Mucosa of gallbladder (tissue), 1 donor: ENCODE results near the gene TSPAN2. TPM values are rescaled to one million over a fixed set of nuclear protein-coding genes. Genes with fewer than 3 reads are reported as not detected.
A peak's percentile ranks its signal among the peaks of the same experiment; 100 is the strongest.

Experiments
- DNase-seq: peaks from one replicate; pipeline ENCODE4 v3.0.0-alpha.2; 2020; ENCODE audit warnings: low spot score
- total RNA-seq: library from RNA; stranded (reverse); gene quantifications from one replicate; pipeline ENCODE4 v1.2.1, GENCODE V29; 2021
- donor health status: DM: no; HTN: no; CAD: no.

The TSPAN2 gene
- total RNA-seq, 1 donor from 2014 or later: 12.1 TPM

DNA sequence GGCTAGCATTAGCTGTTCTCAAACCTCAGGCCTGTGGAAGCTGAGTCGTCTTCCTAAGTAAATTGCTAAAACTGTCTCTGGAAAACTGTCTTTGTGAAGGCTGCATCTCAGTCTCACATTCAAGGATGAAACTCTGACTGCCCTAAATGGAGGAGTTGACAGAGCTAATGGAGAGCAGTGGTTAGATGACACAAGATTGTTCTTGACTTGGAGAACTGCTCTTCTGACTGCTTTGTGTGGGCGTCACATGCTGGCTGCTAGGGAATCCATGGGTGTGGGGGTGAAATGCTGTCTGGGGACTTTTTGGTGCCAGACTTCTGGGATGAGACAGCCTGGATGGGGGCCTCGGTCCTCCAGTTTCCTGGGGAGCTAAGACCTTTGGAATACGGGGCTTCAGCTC lies 24.5 kb upstream of the TSPAN2 start:
- DNase-seq: no peak

DNA sequence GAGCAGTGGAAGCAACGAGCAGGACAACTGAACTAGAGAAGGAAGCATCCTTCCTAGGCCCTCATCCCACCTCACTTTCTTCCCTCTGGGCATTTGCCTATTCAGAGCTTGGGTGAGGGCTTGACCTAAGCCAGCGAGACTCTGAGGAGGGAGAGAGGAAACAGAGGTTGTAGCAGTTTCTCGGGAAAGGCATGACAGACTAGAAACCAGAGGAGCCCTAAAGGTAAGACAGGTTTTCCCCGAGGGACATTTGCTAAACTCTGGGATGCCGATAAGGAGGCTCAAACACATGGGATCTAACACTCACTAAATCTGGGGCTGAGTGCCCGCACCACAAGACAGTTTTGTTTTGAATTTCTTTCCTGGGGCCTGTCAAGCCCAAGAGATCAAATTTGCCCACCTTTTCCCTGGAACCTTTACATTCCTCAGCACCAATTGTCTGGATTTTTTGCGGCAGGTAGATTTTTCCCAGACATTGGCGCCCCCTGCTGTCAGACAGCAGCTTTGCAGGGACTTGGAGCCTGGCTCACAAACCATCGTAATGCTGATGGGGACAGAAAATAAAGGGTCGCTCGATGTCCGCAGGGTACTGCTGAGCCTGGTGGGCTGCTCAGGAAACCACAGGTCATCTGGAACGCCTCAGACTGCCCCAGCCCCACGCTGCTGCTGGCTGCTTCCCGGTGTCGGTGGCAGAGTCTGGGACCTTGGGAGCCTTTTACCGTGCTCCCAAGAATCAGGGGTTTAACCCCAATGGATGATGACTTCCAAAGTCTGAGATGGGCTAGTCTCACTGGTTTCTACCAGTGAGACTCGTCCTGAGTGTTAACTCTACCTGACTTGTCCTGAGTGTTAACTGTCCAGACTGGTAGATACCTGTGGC lies 23.4 kb upstream of the TSPAN2 start:
- DNase-seq: no peak

- DNase-seq: no peak
Measured at GRCh38 chr1:115107516-115108260, 18.4 kb upstream of the TSPAN2 start.

DNA sequence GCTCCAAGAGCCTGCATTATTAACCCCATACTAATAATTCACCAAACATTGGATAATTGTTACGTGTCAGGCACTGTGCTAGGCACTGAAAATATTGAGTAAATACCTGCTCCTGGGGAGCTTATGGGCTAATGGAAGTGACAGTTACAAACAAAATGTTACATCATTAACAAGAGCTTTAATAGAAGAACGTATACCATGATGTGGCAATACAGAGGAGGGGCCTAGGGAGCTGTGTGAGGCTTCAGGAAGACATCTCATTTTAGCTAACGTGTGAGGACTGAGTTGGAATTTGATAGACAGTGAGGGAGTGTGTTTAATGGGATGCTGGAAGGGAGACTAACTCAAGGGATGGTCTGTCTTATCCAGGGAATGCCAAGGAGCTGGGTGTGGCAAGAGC lies 16.5 kb upstream of the TSPAN2 start:
- no peak for DNase-seq

DNA sequence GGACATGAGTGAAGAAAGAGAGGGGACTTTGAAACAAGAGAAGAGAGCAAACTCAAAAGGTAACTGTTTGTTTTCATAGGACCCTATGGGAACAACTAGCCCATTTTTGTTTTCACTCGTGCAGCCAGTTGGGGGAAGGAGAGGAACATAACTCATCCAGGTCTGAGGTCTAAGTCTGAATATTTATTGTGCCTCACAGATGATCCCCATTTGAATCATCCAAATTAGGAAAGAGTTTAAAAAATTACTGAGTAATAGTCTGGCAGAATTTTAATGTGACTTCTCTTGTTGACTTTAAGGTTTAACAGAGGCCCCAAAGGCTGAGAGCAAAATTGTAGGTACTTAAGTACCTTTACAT lies 10.4 kb upstream of the TSPAN2 start:
- no peak for DNase-seq

- peak; percentile 19 for DNase-seq
Measured at GRCh38 chr1:115098979-115099692, 9.8 kb upstream of the TSPAN2 start.

DNA sequence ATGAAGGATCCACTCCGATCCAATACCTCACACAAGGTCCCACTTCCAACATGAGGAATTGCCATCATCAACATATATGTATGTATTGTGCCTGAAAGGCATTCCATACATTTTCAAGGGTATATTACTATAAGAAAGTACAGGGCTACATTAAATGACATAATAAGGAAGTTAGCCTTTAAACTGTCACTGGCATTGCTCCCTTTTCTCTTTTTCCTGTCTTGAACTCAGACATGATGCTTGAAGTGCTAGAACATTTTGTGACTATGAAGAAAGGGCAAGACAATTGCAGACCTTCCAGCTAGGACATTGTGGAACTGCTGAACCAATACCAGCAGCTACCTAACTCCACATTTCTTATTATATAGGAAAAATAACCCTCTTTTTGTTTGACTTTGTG lies 2.9 kb upstream of the TSPAN2 start:
- no peak for DNase-seq

DNA sequence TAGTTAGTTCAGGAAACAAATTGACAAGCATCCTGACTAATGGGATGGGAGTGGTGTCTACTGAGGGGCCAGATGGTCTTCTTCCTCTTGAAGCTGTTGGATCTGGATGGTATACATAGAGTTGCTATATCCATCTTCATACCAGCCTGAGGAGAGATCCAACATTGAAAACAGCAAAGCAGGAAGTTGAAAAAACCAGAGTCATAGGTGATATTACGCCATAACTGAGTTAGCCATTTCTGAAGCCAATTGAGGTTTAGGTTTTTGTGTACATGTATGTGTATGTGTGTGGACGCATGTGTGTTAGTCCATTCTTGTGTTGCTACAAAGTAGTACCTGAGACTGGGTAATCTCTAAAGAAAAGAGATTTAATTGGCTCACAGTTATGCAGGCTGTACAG lies 2.3 kb upstream of the TSPAN2 start:
- no peak for DNase-seq

- no peak for DNase-seq
Measured at GRCh38 chr1:115090956-115091355, 1.7 kb upstream of the TSPAN2 start.

DNA sequence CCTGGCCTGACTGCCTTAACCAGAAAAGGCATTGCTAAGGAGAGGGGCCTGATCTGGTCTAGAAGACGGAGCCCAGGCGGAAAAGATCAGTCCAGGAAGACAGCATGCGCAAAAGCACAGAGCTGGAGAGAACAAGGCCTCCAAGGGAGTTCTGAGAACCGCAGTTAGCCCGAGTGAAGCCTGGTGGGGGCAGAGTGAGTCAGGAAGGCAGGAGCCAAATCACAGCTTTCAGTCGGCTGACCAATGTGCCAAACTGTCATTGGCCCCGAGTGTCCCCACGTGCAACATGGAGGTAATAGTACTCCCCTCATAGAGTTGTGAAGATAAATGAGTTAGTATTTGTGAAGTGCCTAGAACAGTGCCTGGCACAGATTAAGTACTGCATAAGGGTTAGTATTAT lies 1.2 kb upstream of the TSPAN2 start:
- no peak for DNase-seq

DNA sequence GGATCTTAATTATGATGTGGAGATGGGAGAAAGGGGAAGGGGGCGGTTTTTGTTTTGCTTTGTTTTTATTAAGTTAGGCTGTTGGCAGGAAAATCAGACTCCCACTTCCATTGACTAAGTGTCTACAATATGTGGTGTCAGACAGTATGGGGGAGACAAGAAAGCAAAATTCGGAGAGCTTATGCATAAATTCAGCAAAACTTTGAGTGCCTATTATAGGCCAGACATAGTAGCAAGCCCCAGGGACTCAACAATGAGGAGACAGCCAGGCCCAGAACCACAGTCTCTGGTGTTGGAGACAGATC lies 835 bp upstream of the TSPAN2 start:
- no peak for DNase-seq

- no peak for DNase-seq
Measured at GRCh38 chr1:115088871-115089419, 358 bp downstream of the TSPAN2 start.

DNA sequence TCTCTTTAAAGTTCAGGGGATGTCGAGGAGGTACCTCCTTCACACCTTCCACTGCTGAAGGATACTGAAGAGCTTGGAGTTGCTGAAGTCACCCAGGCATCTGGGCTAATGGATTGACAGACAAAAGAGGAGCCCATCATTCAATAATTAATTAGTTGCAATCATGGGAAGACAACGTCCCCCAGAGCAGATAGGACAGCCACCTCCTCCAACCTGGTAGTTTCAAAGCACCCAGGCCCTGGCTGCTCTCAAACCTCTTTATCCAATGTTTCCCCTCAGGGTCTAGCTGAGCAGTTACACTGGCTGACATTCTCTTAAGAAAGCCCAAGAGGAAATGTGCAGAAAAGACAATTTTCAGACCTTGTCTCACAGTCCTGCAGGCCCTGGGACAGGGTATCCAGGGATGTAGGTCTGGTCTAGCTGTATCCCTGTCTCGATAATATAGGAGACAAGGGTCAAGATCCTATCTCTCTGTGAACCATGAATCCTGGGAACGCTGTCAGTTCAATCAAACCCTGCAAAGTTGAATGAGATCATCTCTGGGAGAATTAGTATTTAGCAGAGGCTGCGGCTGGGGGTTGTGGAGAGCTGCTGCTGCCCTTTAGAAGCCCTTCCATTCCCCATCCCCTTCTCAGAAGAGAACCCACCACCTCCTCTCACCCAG lies 1.1 kb downstream of the TSPAN2 start:
- no peak for DNase-seq

DNA sequence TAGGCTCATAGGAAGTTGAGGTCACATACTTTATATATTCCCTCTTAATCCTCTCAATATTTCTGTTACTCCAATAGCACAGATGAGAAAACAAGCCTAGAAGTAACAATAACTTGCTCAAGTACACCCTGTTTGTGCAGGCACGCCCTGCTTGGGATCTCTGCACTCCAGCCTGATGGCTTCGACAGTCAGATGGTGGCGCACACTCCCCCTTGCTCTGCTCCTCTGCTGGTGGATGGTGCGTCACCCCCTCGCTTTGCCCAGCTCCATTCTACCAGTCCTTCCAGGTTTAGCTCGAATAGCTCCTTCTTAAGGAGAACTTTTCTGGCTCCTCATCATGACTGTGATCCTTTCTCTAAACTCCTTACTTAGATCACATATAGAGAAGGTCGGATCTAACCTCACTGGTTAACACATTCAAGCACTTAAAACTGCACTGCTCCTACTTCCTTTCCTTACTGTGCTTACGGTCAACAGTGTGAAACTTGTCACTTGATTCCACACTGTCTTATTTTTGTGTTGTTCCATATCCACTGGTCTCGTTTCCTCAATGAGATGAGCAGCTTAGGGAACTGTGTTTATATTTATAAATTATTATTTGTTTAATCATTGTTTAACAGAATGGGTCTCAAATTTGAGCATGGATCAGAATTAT lies 3.0 kb downstream of the TSPAN2 start:
- no peak for DNase-seq

- DNase-seq: no peak
Measured at GRCh38 chr1:115084902-115085511, 4.3 kb downstream of the TSPAN2 start.

- no peak for DNase-seq
Measured at GRCh38 chr1:115082949-115083348, 6.4 kb downstream of the TSPAN2 start.

GRCh38 chr1:115078708-115079107 lies 10.6 kb downstream of the TSPAN2 start:
- no peak for DNase-seq

DNA sequence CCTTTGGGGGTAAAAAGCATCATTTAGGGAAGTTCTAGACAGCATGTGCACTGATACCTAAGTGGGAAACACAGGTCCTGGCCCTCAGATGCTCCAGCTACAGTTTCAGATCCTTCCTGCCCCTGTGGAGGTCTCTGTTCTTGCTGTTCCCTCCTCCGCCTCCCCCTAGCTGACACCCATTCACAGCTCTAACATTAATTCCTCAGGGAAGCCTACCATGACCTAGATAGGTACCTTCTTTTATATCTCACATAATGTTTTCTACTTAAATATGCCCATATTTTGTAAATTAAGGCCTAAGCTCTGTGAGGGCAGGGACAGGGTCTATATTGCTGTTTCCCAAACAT lies 11.3 kb downstream of the TSPAN2 start:
- DNase-seq: no peak

DNA sequence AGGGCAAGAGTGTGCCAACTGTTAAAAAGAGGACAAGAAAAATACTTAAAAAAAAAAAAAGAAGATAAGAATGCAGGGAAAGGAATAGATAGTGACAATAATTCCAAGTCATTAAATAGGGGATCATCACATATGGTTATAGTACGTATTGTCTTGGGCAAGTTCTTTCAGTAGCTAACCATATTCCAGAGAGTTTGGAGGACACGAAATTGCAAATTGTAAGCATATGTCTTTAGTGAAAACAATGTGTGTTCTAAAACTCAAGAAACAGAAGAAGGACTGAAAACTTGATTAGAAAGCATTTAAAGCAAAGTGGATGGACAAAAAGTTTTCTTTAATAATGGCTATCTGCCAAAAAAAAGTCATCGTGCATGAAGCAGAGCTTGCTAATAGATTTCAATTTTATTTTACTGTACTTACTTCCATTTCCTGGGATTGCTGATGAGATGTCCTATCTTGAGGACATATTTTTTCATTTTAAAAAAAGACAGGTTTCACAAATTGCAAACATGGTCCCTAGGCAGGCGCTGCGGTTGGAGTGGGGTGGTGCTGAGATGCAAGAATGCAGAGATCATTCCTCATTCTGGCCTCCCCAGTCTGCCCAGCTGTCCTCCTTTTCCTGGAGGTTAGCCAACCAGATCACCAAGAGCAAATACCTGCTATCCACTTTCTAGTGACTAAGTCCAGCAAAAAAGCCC lies 11.9 kb downstream of the TSPAN2 start:
- no peak for DNase-seq

- no peak for DNase-seq
Measured at GRCh38 chr1:115076384-115076915, 12.9 kb downstream of the TSPAN2 start.
